Measurements from ENCODE around the gene RPS6KA2. TPM values are rescaled to one million over a fixed set of nuclear protein-coding genes. Genes with fewer than 3 reads are reported as not detected.

Gene RPS6KA2
- polyA plus RNA-seq, 6 donors from 2014 or later = 2.1 to 5.4 (median 4.6) TPM

- Mint-ChIP-seq H3K4me1 (peaks cover 0 to 3% (median 0%) of the 10 kb centered on the region in 3 donors), H3K4me3 (no peak overlapping the region), H3K27ac (no peak overlapping the region), H3K27me3 (no peaks in the 10 kb centered on the region), H3K36me3 (peaks cover 7 to 8% of the 10 kb centered on the region in 2 donors), H3K9me3 (no peaks in the 10 kb centered on the region)
- DNase-seq (no peak), ATAC-seq (ENCODE audit: low read depth in 2 of 2) (no peak)
These were observed 123.8 kb downstream of the RPS6KA2 start for GRCh38 chr6:166503167-166503744.

GRCh38 chr6:166502453-166502852 lies 124.6 kb downstream of the RPS6KA2 start:
- H3K27ac Mint-ChIP-seq = no peak overlapping the region

GRCh38 chr6:166501246-166501645 lies 125.8 kb downstream of the RPS6KA2 start:
- ATAC-seq (ENCODE audit: low read depth in 2 of 2) (no peak), DNase-seq (no peak)
- H3K36me3 Mint-ChIP-seq = peaks cover 7 to 8% of the 10 kb centered on the region in 2 donors
- H3K4me1 Mint-ChIP-seq = peaks cover 0 to 3% (median 0%) of the 10 kb centered on the region in 3 donors
- no peak overlapping the region for H3K4me3 Mint-ChIP-seq
- no peaks in the 10 kb centered on the region for H3K9me3 Mint-ChIP-seq
- no peaks in the 10 kb centered on the region for H3K27me3 Mint-ChIP-seq
- H3K27ac Mint-ChIP-seq = no peak overlapping the region

More at GRCh38 chr6:166502453-166502852, 124.6 kb downstream of the RPS6KA2 start:
- DNase-seq (no peak), ATAC-seq (ENCODE audit: low read depth in 2 of 2) (no peak)
- H3K4me3 Mint-ChIP-seq = no peak overlapping the region
- no peaks in the 10 kb centered on the region for H3K27me3 Mint-ChIP-seq
- peaks cover 7 to 8% of the 10 kb centered on the region in 2 donors for H3K36me3 Mint-ChIP-seq
- H3K9me3 Mint-ChIP-seq = no peaks in the 10 kb centered on the region
- H3K4me1 Mint-ChIP-seq = peaks cover 0 to 3% (median 0%) of the 10 kb centered on the region in 3 donors

GRCh38 chr6:166500246-166500645 lies 126.8 kb downstream of the RPS6KA2 start:
- Mint-ChIP-seq H3K4me3 (no peak overlapping the region), H3K9me3 (no peaks in the 10 kb centered on the region), H3K27me3 (no peaks in the 10 kb centered on the region), H3K27ac (peak overlapping the region in 2 of 6 donors; percentile 17 to 72), H3K36me3 (peaks cover 7 to 8% of the 10 kb centered on the region in 2 donors), H3K4me1 (peaks cover 0 to 3% (median 0%) of the 10 kb centered on the region in 3 donors)
- ATAC-seq (ENCODE audit: low read depth in 2 of 2) (no peak), DNase-seq (no peak)

GRCh38 chr6:166499350-166500163 lies 127.5 kb downstream of the RPS6KA2 start:
- Mint-ChIP-seq H3K4me3 (no peak overlapping the region), H3K27me3 (no peaks in the 10 kb centered on the region), H3K4me1 (peaks cover 0 to 3% (median 0%) of the 10 kb centered on the region in 3 donors), H3K36me3 (peaks cover 7 to 8% of the 10 kb centered on the region in 2 donors), H3K27ac (peak overlapping the region in 1 of 6 donors; percentile 62), H3K9me3 (no peaks in the 10 kb centered on the region)
- no peak for ATAC-seq (ENCODE audit: low read depth in 2 of 2)
- DNase-seq = no peak

DNA sequence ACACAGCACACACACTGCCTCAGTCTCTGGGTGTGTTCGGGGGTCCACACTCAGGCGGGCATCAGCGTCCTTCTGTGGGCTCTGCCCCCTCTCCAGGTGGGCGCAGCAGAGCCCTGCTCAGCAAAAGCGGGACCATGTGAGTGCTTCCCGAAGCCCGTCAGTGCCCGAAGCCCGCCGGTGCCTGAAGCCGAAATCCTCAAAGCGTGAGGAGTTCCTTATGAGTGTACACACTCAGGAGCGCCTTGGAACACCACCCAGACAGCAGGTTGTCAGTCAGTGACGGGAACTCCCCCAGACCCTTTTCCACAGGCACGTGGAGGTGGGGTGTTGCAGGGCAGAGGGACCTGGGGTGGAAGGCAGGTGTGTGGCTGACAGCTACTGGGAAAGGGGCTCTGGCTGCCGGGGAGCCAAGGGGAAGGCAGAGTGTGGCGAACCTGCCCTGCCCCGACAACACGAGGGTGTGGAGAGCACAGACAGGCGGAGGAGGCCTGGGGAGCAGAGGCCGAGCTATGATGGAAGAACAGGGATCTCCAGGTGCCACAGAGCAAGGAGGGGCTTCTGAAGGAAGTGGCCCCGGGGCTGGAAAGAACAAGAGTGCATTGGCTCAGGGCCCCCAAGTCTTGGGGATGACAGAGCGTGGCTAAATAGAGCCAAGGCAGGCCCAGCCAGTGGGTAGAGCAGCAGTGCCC lies 128.2 kb downstream of the RPS6KA2 start:
- peak overlapping the region in 1 of 8 donors; percentile 9 for H3K4me3 Mint-ChIP-seq
- peak overlapping the region in 1 of 6 donors; percentile 70 for H3K27ac Mint-ChIP-seq

DNA sequence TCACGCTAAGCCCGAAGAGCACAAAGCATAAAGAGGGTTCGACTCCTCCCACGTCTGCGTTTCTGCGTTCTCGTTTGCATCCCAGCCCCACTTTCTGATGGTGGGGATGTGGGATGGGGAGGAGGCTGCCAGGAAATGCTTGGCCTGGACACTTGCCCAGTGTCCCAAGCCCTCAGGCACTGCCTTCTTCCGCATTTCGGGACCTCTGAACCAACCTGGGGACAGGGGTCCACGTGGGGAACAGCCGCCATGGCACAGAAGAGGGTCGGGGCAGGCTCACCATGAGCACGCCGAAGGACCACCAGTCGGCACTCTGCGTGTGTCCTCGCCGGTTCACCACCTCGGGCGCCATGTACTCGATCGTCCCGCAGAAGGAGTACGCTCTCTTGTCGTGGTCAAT lies 128.8 kb downstream of the RPS6KA2 start:
- no peak overlapping the region for H3K27ac Mint-ChIP-seq
- H3K9me3 Mint-ChIP-seq = no peaks in the 10 kb centered on the region
- DNase-seq (no peak), ATAC-seq (ENCODE audit: low read depth in 2 of 2) (no peak)
- H3K4me3 Mint-ChIP-seq = no peak overlapping the region
- no peaks in the 10 kb centered on the region for H3K4me1 Mint-ChIP-seq
- no peaks in the 10 kb centered on the region for H3K27me3 Mint-ChIP-seq
- H3K36me3 Mint-ChIP-seq = no peaks in the 10 kb centered on the region

More for the DNA sequence above, 128.2 kb downstream of the RPS6KA2 start:
- Mint-ChIP-seq H3K4me1 (peaks cover 0 to 2% (median 0%) of the 10 kb centered on the region in 3 donors), H3K9me3 (no peaks in the 10 kb centered on the region), H3K36me3 (peaks cover 4 to 5% of the 10 kb centered on the region in 2 donors), H3K27me3 (no peaks in the 10 kb centered on the region)
- no peak for DNase-seq
- ATAC-seq (ENCODE audit: low read depth in 2 of 2) = no peak

DNA sequence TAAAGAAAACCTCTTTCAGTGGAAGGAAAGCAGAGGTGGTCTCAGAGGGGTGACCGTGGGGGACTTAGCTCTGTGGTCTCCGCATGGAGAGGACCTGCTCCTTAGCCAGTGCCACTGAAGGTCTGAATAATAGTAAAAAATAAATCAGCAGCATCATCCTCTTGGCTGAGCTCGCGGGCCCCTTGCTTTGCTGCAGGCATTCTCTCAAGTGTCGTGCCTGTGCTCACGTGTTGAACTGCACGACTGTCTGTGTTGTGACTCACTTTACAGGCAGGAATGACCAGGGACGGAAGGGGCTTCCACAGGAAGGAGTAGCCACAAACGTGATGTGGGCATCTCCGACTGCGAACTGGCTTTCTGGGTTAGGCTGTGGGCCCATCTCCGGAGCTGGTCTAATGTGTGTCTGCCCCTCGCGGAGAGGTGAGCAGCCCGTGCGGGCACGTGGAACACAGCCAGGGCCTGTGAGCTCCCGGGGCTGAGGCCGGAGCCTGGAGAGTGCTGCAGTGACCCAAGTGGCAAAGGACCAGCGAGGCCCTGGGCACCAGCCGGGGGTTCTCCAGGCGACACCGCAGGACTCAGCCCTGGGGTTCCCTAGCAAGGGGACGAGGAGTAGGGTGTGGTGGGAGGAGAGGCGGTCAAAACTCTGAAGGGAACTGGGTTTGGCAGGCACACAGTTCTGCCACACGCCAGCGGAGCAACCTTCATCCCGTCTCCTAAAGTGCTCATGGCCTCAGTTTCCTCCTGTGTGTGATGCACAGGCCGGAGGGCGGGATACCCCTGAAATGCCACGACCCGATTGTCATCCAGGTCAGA lies 129.8 kb downstream of the RPS6KA2 start:
- H3K9me3 Mint-ChIP-seq = no peaks in the 10 kb centered on the region
- no peaks in the 10 kb centered on the region for H3K4me1 Mint-ChIP-seq
- peak overlapping the region in 1 of 8 donors; percentile 15 for H3K4me3 Mint-ChIP-seq
- DNase-seq = no peak
- H3K27me3 Mint-ChIP-seq = no peaks in the 10 kb centered on the region
- H3K36me3 Mint-ChIP-seq = no peaks in the 10 kb centered on the region
- ATAC-seq (ENCODE audit: low read depth in 2 of 2) = no peak
- no peak overlapping the region for H3K27ac Mint-ChIP-seq

DNA sequence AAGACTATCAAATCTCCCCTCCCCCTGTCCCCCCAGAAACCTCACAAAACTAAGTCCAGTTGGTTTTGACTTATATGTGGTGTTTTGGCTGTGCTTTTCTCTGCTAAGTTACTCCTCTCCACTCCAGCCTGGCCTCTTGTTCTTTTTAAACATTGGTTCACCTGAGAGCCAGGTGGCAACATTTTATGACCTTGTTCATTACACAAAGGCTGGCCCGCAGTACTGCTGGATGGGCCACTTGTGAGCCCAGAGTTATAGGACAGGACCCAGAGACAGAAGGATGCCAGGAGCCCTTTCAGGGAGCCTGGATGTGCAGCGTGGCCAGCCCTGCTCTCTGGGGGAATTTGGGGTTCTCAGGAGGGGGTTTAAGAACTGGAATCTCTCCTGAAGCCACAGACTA lies 130.6 kb downstream of the RPS6KA2 start:
- Mint-ChIP-seq H3K27me3 (no peaks in the 10 kb centered on the region), H3K9me3 (no peaks in the 10 kb centered on the region), H3K4me1 (no peaks in the 10 kb centered on the region), H3K36me3 (no peaks in the 10 kb centered on the region), H3K4me3 (no peak overlapping the region), H3K27ac (peak overlapping the region in 2 of 6 donors; percentile 61 to 84)
- DNase-seq = no peak
- ATAC-seq (ENCODE audit: low read depth in 2 of 2) = no peak

- no peaks in the 10 kb centered on the region for H3K9me3 Mint-ChIP-seq
- H3K27ac Mint-ChIP-seq = peak overlapping the region in 1 of 6 donors; percentile 91
- DNase-seq (no peak), ATAC-seq (ENCODE audit: low read depth in 2 of 2) (no peak)
- H3K36me3 Mint-ChIP-seq = no peaks in the 10 kb centered on the region
- H3K4me3 Mint-ChIP-seq = no peak overlapping the region
- H3K4me1 Mint-ChIP-seq = peaks cover 0 to 2% (median 0%) of the 10 kb centered on the region in 3 donors
- H3K27me3 Mint-ChIP-seq = no peaks in the 10 kb centered on the region
These were observed 131.3 kb downstream of the RPS6KA2 start for GRCh38 chr6:166495487-166496314.

DNA sequence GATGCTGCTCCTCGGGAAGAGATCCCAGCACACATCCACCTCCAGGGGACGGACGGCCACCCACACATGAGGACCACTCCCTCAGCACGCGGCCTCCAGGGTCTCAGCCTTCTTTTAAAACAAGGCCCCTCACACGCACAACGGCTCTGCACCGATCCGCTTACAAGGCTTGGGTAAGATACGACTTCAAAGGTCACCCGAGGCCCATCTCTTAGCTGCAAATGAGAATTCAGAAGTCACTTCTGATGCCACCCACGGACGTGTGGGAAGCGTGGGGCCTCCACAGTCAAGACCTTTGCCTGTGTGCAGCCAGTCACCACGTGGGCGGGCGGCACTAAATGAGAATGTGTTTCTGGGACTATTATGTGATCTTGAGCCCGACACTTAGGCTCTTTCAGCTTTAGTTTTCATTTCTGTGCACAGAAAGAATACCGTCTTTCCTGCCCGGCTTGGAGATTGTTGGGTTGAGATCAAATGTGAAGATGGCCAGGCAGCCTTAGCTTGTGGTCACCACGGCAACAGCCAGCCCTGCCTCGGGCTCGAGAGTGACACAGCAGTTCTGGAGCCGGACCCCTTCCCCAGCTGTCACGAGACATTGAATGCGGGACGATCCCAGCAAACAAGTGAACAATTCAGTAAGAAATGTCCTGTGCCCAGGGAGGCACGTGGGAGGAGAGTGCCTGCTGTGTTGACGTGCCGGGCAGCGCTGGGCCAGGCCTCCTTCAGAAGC lies 132.1 kb downstream of the RPS6KA2 start:
- no peak for ATAC-seq (ENCODE audit: low read depth in 2 of 2)
- DNase-seq = no peak

DNA sequence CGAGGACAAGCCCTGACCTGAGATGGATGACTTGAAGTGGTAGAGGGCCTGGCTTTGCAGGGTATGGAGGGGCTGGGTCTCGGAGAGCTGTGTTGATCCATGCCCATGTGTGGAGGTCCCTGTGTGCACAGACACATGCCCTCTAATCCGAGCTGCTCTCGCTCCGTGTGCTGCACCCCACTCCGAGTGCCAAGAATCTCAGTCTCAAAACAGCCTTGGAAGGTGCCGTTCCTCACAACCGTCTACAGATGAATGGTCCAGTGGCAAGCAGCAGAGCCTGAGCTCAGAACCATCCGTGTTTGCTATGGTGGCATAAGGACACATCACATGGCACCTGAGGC lies 133.0 kb downstream of the RPS6KA2 start:
- no peaks in the 10 kb centered on the region for H3K9me3 Mint-ChIP-seq
- H3K4me3 Mint-ChIP-seq = no peak overlapping the region
- DNase-seq (no peak), ATAC-seq (ENCODE audit: low read depth in 2 of 2) (no peak)
- no peaks in the 10 kb centered on the region for H3K27me3 Mint-ChIP-seq
- H3K36me3 Mint-ChIP-seq = peaks cover 0 to 6% of the 10 kb centered on the region in 2 donors
- H3K27ac Mint-ChIP-seq = no peak overlapping the region
- peaks cover 0 to 5% (median 4%) of the 10 kb centered on the region in 3 donors for H3K4me1 Mint-ChIP-seq

More for the DNA sequence above, 132.1 kb downstream of the RPS6KA2 start:
- Mint-ChIP-seq H3K36me3 (peaks cover 0 to 4% of the 10 kb centered on the region in 2 donors), H3K4me3 (no peak overlapping the region), H3K27me3 (no peaks in the 10 kb centered on the region), H3K9me3 (no peaks in the 10 kb centered on the region), H3K4me1 (peaks cover 0 to 5% (median 0%) of the 10 kb centered on the region in 3 donors), H3K27ac (peak overlapping the region in 1 of 6 donors; percentile 70)

Data from naive B cell (primary cell).